Muscle of leg (tissue), 11 donors: ENCODE measurements around the gene ELANE. TPM values are rescaled to one million over a fixed set of nuclear protein-coding genes. Genes with fewer than 3 reads are reported as not detected.
"Not testable (repeated sequence)": the region's sequence is repeated elsewhere in the genome, so short reads cannot be mapped to it uniquely, and the experiment has no call there.

Experiments
- DNase-seq: peaks from one replicate; pipeline ENCODE4 v3.0.0; 2013
- H3K27ac ChIP-seq: one replicate; pipeline ENCODE4 v1.5.1; 2013; ENCODE audit warnings: mild to moderate bottlenecking, low read length, control low read depth
- H3K27me3 ChIP-seq: one replicate; pipeline ENCODE4 v1.6.1; 2013; ENCODE audit warnings: low read length; ENCODE audit not compliant: control insufficient read depth, insufficient read depth
- H3K36me3 ChIP-seq: one replicate; pipeline ENCODE4 v1.6.1; 2013; ENCODE audit warnings: low read length; ENCODE audit not compliant: control insufficient read depth, insufficient read depth
- H3K4me1 ChIP-seq: one replicate; pipeline ENCODE4 v1.6.1; 2013; ENCODE audit warnings: low read length; ENCODE audit not compliant: control insufficient read depth, insufficient read depth
- H3K4me3 ChIP-seq: one replicate; pipeline ENCODE4 v1.5.1; 2013; ENCODE audit warnings: low read length, control low read depth
- H3K9me3 ChIP-seq: replicated peaks from 2 replicates; pipeline ENCODE4 v1.6.1; 2013; ENCODE audit warnings: low read depth, low read length; ENCODE audit not compliant: control insufficient read depth
- WGBS: methylation state at CpG from one replicate; pipeline ENCODE4 v1.1.5; 2013; ENCODE audit warnings: missing lambda C conversion rate; ENCODE audit not compliant: insufficient coverage; 5-methylcytosine and 5-hydroxymethylcytosine counted together
- polyA plus RNA-seq, 8 donors: library from polyadenylated mRNA; unstranded; fragments of 120-200 nt; gene quantifications; one replicate each; pipeline versions ENCODE4 v1.2.1 to v1.2.3, GENCODE V29; 2013; ENCODE audit warnings: inconsistent platforms in 1 of 8, low replicate concordance in 1 of 8; ENCODE audit not compliant: insufficient read length in 8 of 8, insufficient read depth in 1 of 8
- total RNA-seq: library from RNA; stranded (reverse); fragments of 120-200 nt; gene quantifications from one replicate; pipeline ENCODE4 v1.2.4, GENCODE V29; 2013

The ELANE gene
- total and polyA plus RNA-seq, 9 donors: 0.22 to 4.4 (median 0.67) TPM

- no peak overlapping the region for H3K4me3 ChIP-seq
- 52% methylated on average over 18 of the region's 27 CpGs for WGBS
- H3K9me3 ChIP-seq: no peaks in the 10 kb centered on the region
- no peak overlapping the region for H3K27ac ChIP-seq
- H3K27me3 ChIP-seq: no peaks in the 10 kb centered on the region
- peaks cover 79% of the 10 kb centered on the region for H3K36me3 ChIP-seq
- peak; percentile 69 for DNase-seq
- H3K4me1 ChIP-seq: peaks cover 24% of the 10 kb centered on the region
Measured at GRCh38 chr19:872266-872951, 20.3 kb downstream of the ELANE start.

GRCh38 chr19:873084-873483 is 21.0 kb downstream of the ELANE start:
- peaks cover 20% of the 10 kb centered on the region for H3K4me1 ChIP-seq
- no peak for DNase-seq
- H3K36me3 ChIP-seq: peaks cover 74% of the 10 kb centered on the region
- H3K4me3 ChIP-seq: no peak overlapping the region
- H3K27me3 ChIP-seq: no peaks in the 10 kb centered on the region
- WGBS: 83% methylated on average over 3 of the region's 13 CpGs
- no peaks in the 10 kb centered on the region for H3K9me3 ChIP-seq
- H3K27ac ChIP-seq: no peak overlapping the region

GRCh38 chr19:873561-874041 is 21.5 kb downstream of the ELANE start:
- Histone ChIP-seq H3K27ac (no peak overlapping the region), H3K27me3 (no peaks in the 10 kb centered on the region), H3K4me1 (peaks cover 20% of the 10 kb centered on the region), H3K36me3 (peaks cover 69% of the 10 kb centered on the region), H3K4me3 (no peak overlapping the region), H3K9me3 (no peaks in the 10 kb centered on the region)
- peak; percentile 51 for DNase-seq
- WGBS: 82% methylated on average over 20 of the region's 22 CpGs

- Histone ChIP-seq H3K36me3 (peaks cover 64% of the 10 kb centered on the region), H3K9me3 (no peaks in the 10 kb centered on the region), H3K4me1 (peaks cover 14% of the 10 kb centered on the region), H3K27me3 (no peaks in the 10 kb centered on the region), H3K4me3 (no peak overlapping the region), H3K27ac (no peak overlapping the region)
- WGBS: 88% methylated on average over 22 of the region's 28 CpGs
- no peak for DNase-seq
Measured at GRCh38 chr19:875265-875879, 23.3 kb downstream of the ELANE start.

GRCh38 chr19:876089-876488 is 24.0 kb downstream of the ELANE start:
- no peak overlapping the region for H3K27ac ChIP-seq
- H3K4me3 ChIP-seq: no peak overlapping the region
- H3K9me3 ChIP-seq: no peaks in the 10 kb centered on the region
- H3K4me1 ChIP-seq: peaks cover 8% of the 10 kb centered on the region
- peaks cover 62% of the 10 kb centered on the region for H3K36me3 ChIP-seq
- H3K27me3 ChIP-seq: no peaks in the 10 kb centered on the region
- WGBS: 68% methylated on average over 13 of the region's 18 CpGs
- no peak for DNase-seq

- H3K27ac ChIP-seq: no peak overlapping the region
- peaks cover 66% of the 10 kb centered on the region for H3K36me3 ChIP-seq
- no peak for DNase-seq
- H3K27me3 ChIP-seq: no peaks in the 10 kb centered on the region
- peaks cover 4% of the 10 kb centered on the region for H3K4me1 ChIP-seq
- H3K9me3 ChIP-seq: no peaks in the 10 kb centered on the region
- 88% methylated on average over 28 of the region's 29 CpGs for WGBS
- H3K4me3 ChIP-seq: no peak overlapping the region
Measured at GRCh38 chr19:876780-877314, 24.7 kb downstream of the ELANE start.

GRCh38 chr19:877992-878660 is 26.0 kb downstream of the ELANE start:
- not testable (repeated sequence) for H3K27me3 ChIP-seq, H3K4me3 ChIP-seq, H3K27ac ChIP-seq, H3K9me3 ChIP-seq, H3K4me1 ChIP-seq, DNase-seq
- WGBS: 81% methylated on average over 14 of the region's 23 CpGs
- H3K36me3 ChIP-seq: peaks cover 73% of the 10 kb centered on the region

GRCh38 chr19:878751-879561 is 26.9 kb downstream of the ELANE start:
- DNase-seq, H3K4me3 ChIP-seq, H3K9me3 ChIP-seq, H3K27me3 ChIP-seq, H3K27ac ChIP-seq, H3K4me1 ChIP-seq: not testable (repeated sequence)
- H3K36me3 ChIP-seq: peaks cover 74% of the 10 kb centered on the region
- 90% methylated on average over 17 of the region's 24 CpGs for WGBS

GRCh38 chr19:879711-880438 is 27.8 kb downstream of the ELANE start:
- no peaks in the 10 kb centered on the region for H3K9me3 ChIP-seq
- WGBS: 86% methylated on average over 29 of the region's 37 CpGs
- DNase-seq: no peak
- H3K27me3 ChIP-seq: no peaks in the 10 kb centered on the region
- peaks cover 4% of the 10 kb centered on the region for H3K4me1 ChIP-seq
- H3K4me3 ChIP-seq: no peak overlapping the region
- H3K27ac ChIP-seq: no peak overlapping the region
- peaks cover 75% of the 10 kb centered on the region for H3K36me3 ChIP-seq
